ENCODE data around the gene NRIP2. TPM values are rescaled to one million over a fixed set of nuclear protein-coding genes. Genes with fewer than 3 reads are reported as not detected.

Gene NRIP2
- total RNA-seq, 1 donor from 2014 or later, result not detected

DNA sequence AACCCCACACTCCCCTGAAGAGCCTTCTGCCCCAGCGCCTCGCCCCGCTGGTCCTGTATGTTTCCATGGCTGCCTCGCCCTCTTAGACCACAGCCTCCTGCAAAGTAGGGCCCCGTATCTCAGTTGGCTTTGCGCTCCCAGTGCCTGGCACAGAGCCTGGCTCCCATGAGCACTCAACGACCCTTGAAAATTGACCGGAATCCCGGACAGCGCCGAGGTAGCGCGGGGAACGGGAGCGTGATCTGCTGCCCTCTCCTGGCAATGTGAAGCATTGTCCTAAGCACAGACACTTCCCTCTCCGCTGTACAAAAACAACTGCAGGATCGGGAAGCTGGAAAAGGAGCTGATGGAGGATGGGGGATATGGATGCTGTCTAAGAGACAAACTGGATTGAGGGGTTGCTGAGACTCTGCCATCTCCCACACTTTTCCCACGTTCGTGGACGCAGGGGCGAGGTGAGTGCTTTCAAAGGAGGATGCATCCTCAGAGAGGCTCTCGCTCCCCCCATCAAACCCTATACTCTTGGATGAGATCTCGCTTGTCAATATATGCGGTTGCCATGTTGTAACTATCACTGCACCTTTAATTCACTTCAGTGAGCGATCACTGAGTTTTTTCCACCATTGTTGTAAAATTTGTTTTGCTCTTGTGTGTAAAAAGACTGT, 50.8 kb downstream of the NRIP2 start:
- intact Hi-C loops (cut with micrococcal nuclease), result loop anchor here (1.0 kb wide), 1 partner anchor 101 kb away; no protein-coding TSS in a partner anchor

DNA sequence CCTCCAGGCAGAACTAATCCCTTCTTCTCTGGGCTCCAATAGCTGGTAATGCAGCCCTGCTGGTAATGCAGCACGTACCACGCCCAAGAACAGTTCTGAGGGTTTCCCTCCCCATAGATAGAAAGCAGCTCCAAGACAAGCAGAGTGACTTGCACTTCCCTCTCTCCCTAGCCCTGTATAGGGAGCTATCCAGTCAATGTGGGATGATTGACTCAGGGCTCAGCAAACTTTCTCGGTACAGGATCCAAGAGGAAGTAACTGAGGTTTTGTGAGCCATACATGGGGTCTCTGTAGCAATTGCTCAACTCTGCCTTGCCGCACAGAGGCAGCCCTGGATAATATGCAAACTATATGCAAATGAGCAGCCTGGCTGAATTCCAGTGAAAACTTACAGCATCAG, 55.6 kb downstream of the NRIP2 start:
- intact Hi-C loops (cut with micrococcal nuclease), result no loop called here

DNA sequence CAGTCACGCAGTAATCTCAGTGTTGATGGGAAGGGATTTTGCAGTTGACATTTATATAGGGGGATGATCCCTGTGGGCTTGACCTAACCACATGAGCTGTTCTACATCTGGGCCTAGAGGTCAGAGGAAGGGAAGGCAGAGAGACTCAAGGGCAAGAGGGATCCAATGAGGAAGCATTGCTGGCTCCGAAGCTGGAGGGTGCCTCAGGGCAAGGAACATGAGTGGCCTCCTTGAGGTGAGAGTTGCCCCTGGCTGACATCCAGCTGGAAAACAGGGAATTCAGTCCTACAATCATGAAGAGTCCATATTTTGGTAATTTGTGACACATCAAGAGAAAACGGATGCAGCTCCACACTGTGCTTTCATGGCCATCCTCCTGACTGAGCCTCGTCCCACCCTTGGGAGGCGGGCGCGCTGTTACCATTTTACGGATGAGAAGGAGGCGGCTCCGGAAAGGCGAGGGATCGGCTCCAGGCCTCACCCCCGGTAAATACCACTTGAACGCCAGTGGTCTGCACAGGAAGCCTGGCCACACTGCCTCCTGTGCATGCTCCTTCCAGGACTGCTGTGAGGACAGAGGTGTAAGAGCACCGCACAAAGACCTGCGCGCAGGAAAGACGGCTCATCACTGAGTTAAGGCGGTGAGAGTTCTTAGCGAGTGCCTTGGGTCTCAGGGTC, 58.6 kb downstream of the NRIP2 start:
- intact Hi-C loops (cut with micrococcal nuclease), result no loop called here

DNA sequence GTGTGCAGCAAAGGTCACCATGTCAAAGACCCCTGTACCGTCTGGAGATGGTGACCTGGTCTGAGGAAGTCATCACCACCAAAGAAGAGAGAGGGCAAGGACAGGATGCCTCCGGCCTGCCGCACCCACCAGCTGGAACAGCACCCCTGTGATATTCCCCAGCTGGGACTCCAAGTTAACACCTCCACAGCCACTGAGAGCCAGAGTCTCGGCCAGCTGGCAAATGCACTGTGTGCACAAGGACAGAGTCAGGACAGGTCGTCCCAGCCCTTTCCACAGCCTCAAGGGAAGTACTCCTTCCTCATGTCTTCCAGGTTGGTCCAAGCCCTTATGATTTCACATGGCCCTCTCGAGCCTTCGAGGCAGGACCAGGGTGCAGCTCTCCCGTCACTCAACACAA, 59.4 kb downstream of the NRIP2 start:
- intact Hi-C loops (cut with micrococcal nuclease), result no loop called here

Other genes with a start within 250 kb of the NRIP2 start
- 100 TPM in 2 replicates for gene FKBP4, start 40.1 kb downstream of the NRIP2 start, total RNA-seq
- gene ITFG2, start 22.4 kb downstream of the NRIP2 start, total RNA-seq, result 51.9 and 54.4 TPM in 2 replicates
- 0.16 TPM in 1 of 2 replicates, not detected in the other for gene TEX52, start 22.0 kb upstream of the NRIP2 start, total RNA-seq
- 110 and 118 TPM in 2 replicates for gene FOXM1, start 42.1 kb upstream of the NRIP2 start, total RNA-seq
- gene RHNO1, start 42.2 kb upstream of the NRIP2 start, total RNA-seq, result 42.1 and 44.9 TPM in 2 replicates
- 7.0 and 7.6 TPM in 2 replicates for gene TULP3, start 55.9 kb upstream of the NRIP2 start, total RNA-seq
- 1.8 and 2.7 TPM in 2 replicates for gene TEAD4, start 124.4 kb upstream of the NRIP2 start, total RNA-seq
- not detected in 2 replicates for gene TSPAN9, start 242.3 kb upstream of the NRIP2 start, total RNA-seq

All from T-helper 2 cell treated with Interferon-gamma antibody and Interleukin-4, amounts not matched to agents 100 ng/mL and 5 ng/mL, for 36 hours (primary cell).